GM12878 (cell line): ENCODE measurements around the gene OAS1. TPM values are rescaled to one million over a fixed set of nuclear protein-coding genes. Genes with fewer than 3 reads are reported as not detected.

ENCODE experiments used
- ATAC-seq: fragments of 200-7000 bp; cut with Tn5 transposase; 3 replicates; pipeline ENCODE4 v1.9.1; 2020; ENCODE audit warnings: mild to moderate bottlenecking, moderate library complexity
- BruUV-seq: library from RNA; stranded (reverse); fragments of 400-500 nt; replicated peaks from 2 replicates; lab custom pipeline; 2021; lab: Mats Ljungman, UMichigan
- CTCF ChIA-PET: fragments of 300-600 bp; sonication (Branson Sonifier 250); formaldehyde crosslinking; extraction: SDS; loops from one replicate; lab custom pipeline; 2021; ENCODE audit warnings: inconsistent platforms; lab: Yijun Ruan, JAX
- POLR2A ChIA-PET: fragments of 350-600 bp; formaldehyde crosslinking; extraction: SDS; loops from one replicate; lab custom pipeline; 2021; ENCODE audit warnings: inconsistent platforms; lab: Charles Lee
- RAD21 ChIA-PET: fragments of 300-600 bp; sonication (Branson Sonifier 250); formaldehyde crosslinking; loops from one replicate; lab custom pipeline; 2023; ENCODE audit warnings: antibody characterized with exemption; ENCODE audit not compliant: unreplicated experiment; lab: Charles Lee
- SMC1A ChIA-PET: fragments of 300-600 bp; sonication (Branson Sonifier 250); formaldehyde crosslinking; loops from one replicate; lab custom pipeline; 2023; ENCODE audit not compliant: unreplicated experiment, uncharacterized antibody; lab: Charles Lee
- DNase-seq: peaks from one replicate; pipeline ENCODE4 v3.0.0-alpha.2; 2011; ENCODE audit warnings: low read depth, low spot score
- FAIRE-seq: peaks from 3 replicates; lab custom pipeline; 2011; peaks lifted over from hg19 to GRCh38; lab: Jason Lieb, UNC
- H2AFZ ChIP-seq: 2 replicates; pipeline ENCODE4 v1.6.0; 2011; ENCODE audit warnings: low read depth, low read length, control low read depth; ENCODE audit not compliant: control insufficient read depth
- H3K27ac ChIP-seq: 2 replicates; pipeline ENCODE4 v1.5.1; 2011; ENCODE audit warnings: control low read depth; ENCODE audit not compliant: control insufficient read depth, insufficient read depth
- H3K27me3 ChIP-seq, 2 experiments: replicated peaks in 1 of 2; 2 replicates each; pipeline versions ENCODE4 v1.6.0 to v1.6.1; 2011; ENCODE audit warnings: low read length in 1 of 2; ENCODE audit not compliant: control insufficient read depth in 2 of 2, insufficient read depth in 2 of 2
- H3K36me3 ChIP-seq, 2 experiments: 2 replicates each; pipeline ENCODE4 v1.5.1; 2011; ENCODE audit warnings: low read length in 1 of 2; ENCODE audit not compliant: control insufficient read depth in 2 of 2, insufficient read depth in 2 of 2
- H3K4me1 ChIP-seq: 2 replicates; pipeline ENCODE4 v1.6.1; 2011; ENCODE audit warnings: mild to moderate bottlenecking, low read length, moderate library complexity, mixed read lengths; ENCODE audit not compliant: control insufficient read depth, insufficient read depth
- H3K4me2 ChIP-seq: 2 replicates; pipeline ENCODE4 v1.6.0; 2011; ENCODE audit warnings: control low read depth; ENCODE audit not compliant: control insufficient read depth, insufficient read depth
- H3K4me3 ChIP-seq: fragments of 200-600 bp; sonication (generic); 2 replicates; pipeline ENCODE4 v1.5.1; 2016
- H3K79me2 ChIP-seq: 2 replicates; pipeline ENCODE4 v1.6.0; 2011; ENCODE audit warnings: low read length; ENCODE audit not compliant: control insufficient read depth, insufficient read depth
- H3K9ac ChIP-seq: 2 replicates; pipeline ENCODE4 v1.8.0; 2011; ENCODE audit warnings: low read length, control low read depth, mixed read lengths; ENCODE audit not compliant: control insufficient read depth, insufficient read depth
- H3K9me3 ChIP-seq: replicated peaks from 3 replicates; pipeline ENCODE4 v1.5.1; 2011; ENCODE audit warnings: mild to moderate bottlenecking, low read length; ENCODE audit not compliant: control insufficient read depth, insufficient read depth
- H4K20me1 ChIP-seq: 2 replicates; pipeline ENCODE4 v1.6.0; 2011; ENCODE audit not compliant: control insufficient read depth, insufficient read depth
- CBX3 ChIP-seq: fragments of 200-600 bp; sonication (generic); IDR thresholded peaks from 2 replicates; pipeline ENCODE4 v1.6.1; 2016; ENCODE audit warnings: low read depth, borderline replicate concordance
- ESRRA ChIP-seq: IDR thresholded peaks from 2 replicates; pipeline ENCODE4 v1.6.1; 2012; ENCODE audit warnings: mild to moderate bottlenecking, low read length, improper control_type of control experiment
- GABPA ChIP-seq: IDR thresholded peaks from 2 replicates; pipeline ENCODE4 v1.6.1; 2014; ENCODE audit warnings: antibody characterized with exemption, low read depth, mild to moderate bottlenecking, inconsistent platforms
- KDM1A ChIP-seq: fragments of 200-600 bp; sonication (generic); IDR thresholded peaks from 2 replicates; pipeline ENCODE4 v1.6.1; 2016; ENCODE audit warnings: borderline replicate concordance
- SREBF1 ChIP-seq: IDR thresholded peaks from 2 replicates; pipeline ENCODE4 v1.6.1; 2012; ENCODE audit warnings: mild to moderate bottlenecking, low read length
- TAF1 ChIP-seq: IDR thresholded peaks from 2 replicates; pipeline ENCODE4 v1.6.1; 2011; ENCODE audit warnings: mild to moderate bottlenecking, low read depth, low read length, borderline replicate concordance
- TCF3 ChIP-seq: IDR thresholded peaks from 2 replicates; pipeline ENCODE4 v1.6.1; 2012; ENCODE audit warnings: low read depth, mild to moderate bottlenecking, low read length, borderline replicate concordance; ENCODE audit not compliant: insufficient read depth
- WGBS: methylation state at CpG from one replicate; pipeline ENCODE4 v1.1.6; 2016; ENCODE audit warnings: low lambda C conversion rate; ENCODE audit not compliant: insufficient replicate concordance, insufficient coverage; ENCODE audit errors: missing lambda C conversion rate; 5-methylcytosine and 5-hydroxymethylcytosine counted together
- in situ Hi-C: fragments of 300-500 bp; cut with MboI; formaldehyde crosslinking; loops from 9 replicates; pipeline ENCODE4 v1.14.3; 2018; ENCODE audit warnings: mixed read lengths
- intact Hi-C: fragments of 100-400 bp; cut with micrococcal nuclease; formaldehyde crosslinking; loops from one replicate; pipeline ENCODE4 v1.14.2; 2022; ENCODE audit not compliant: unreplicated experiment
- polyA plus RNA-seq, 11 experiments: library from polyadenylated mRNA; depleted of rRNA in 4 of 11; unstranded in 6 of 11; stranded (reverse) in 5 of 11; fragments of >200 nt; fragmentation: Nextera tagmentation in 4 of 11; fragmentation: Illumina TruSeq in 1 of 11; extraction: Ambion mirVana in 4 of 11; extraction: Trizol in 1 of 11; gene quantifications; 1 replicate in 1 of 11; 2 replicates in 10 of 11; pipeline versions ENCODE4 v1.2.1 to v1.2.3, GENCODE V29; 2011 to 2016; ENCODE audit warnings: inconsistent platforms in 2 of 11, missing spikeins in 2 of 11, low read depth in 1 of 11
- total RNA-seq, 4 experiments: library from RNA; depleted of rRNA in 3 of 4; stranded (reverse); fragments of >200 nt in 3 of 4; fragmentation: Illumina TruSeq in 1 of 4; extraction: Trizol in 1 of 4; gene quantifications; 2 replicates each; pipeline versions ENCODE4 v1.2.1 to v1.2.3, GENCODE V29; 2013 to 2021
- TF ChIP-seq, protein P1 (sequence below): fragments of 450-650 bp; IDR thresholded peaks from 2 replicates; pipeline ENCODE4 v1.6.1; 2016; ENCODE audit warnings: mild to moderate bottlenecking, moderate library complexity, borderline replicate concordance
- TF ChIP-seq, protein P2 (sequence below): fragments of 450-650 bp; IDR thresholded peaks from 2 replicates; pipeline ENCODE4 v1.6.1; 2018; ENCODE audit warnings: borderline replicate concordance, mild to moderate bottlenecking; ENCODE audit not compliant: partially characterized antibody
- TF ChIP-seq, protein P3 (sequence below): fragments of 450-650 bp; conservative IDR thresholded peaks from 2 replicates; pipeline ENCODE4 v1.6.1; 2017; ENCODE audit warnings: mild to moderate bottlenecking, moderate library complexity
- TF ChIP-seq, protein P4 (sequence below), 3 experiments: IDR thresholded peaks in 2 of 3; conservative IDR thresholded peaks in 1 of 3; 2 replicates each; pipeline ENCODE4 v1.5.1; 2011; ENCODE audit warnings: low read depth in 3 of 3, low read length in 3 of 3, mild to moderate bottlenecking in 3 of 3, control low read depth in 2 of 3, moderate library complexity in 2 of 3, inconsistent platforms in 1 of 3, mixed read lengths in 1 of 3; ENCODE audit not compliant: control insufficient read depth in 2 of 3, insufficient read depth in 1 of 3; ENCODE audit errors: extremely low read depth in 1 of 3

The OAS1 gene
- total and polyA plus RNA-seq, 10 of the 15 experiments (the other 5 are each of a cell fraction or from before 2014, with no cell fraction given), result 44.7 to 287 (median 64.3) TPM

DNA sequence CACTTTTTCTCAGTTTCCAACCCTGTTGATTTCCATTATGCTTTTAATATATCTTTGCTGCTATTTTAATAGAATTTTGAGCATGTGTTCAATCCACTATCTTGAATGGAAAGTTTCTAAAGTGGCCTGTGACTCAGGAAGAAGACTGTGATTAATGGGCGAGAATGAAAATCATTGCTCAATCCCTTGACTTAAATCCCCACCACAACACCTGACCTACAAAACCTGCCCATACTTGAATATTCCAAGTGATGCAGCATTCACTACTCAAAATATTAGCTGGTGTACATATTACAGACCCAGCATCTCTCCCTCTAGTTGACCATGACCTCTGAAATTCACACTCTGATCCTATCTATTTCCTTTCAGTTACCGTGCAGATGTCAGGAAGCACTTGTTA, 30.2 kb downstream of the OAS1 start:
- Histone ChIP-seq H4K20me1 (no peaks in the 10 kb centered on the region), H3K27me3 (no peaks in the 10 kb centered on the region), H3K36me3 (no peaks in the 10 kb centered on the region; a peak in 2 of 4 replicates), H3K79me2 (peaks cover 24% of the 10 kb centered on the region), H3K27ac (no peak overlapping the region), H3K4me3 (no peak overlapping the region), H3K9ac (no peak overlapping the region), H3K9me3 (no peaks in the 10 kb centered on the region), H3K4me2 (no peak overlapping the region), H2AFZ (no peak overlapping the region), H3K4me1 (peaks cover 8% of the 10 kb centered on the region)
- intact Hi-C loops, result no loop called here
- no peak for TF ChIP-seq ESRRA
- TF ChIP-seq, protein P1, sequence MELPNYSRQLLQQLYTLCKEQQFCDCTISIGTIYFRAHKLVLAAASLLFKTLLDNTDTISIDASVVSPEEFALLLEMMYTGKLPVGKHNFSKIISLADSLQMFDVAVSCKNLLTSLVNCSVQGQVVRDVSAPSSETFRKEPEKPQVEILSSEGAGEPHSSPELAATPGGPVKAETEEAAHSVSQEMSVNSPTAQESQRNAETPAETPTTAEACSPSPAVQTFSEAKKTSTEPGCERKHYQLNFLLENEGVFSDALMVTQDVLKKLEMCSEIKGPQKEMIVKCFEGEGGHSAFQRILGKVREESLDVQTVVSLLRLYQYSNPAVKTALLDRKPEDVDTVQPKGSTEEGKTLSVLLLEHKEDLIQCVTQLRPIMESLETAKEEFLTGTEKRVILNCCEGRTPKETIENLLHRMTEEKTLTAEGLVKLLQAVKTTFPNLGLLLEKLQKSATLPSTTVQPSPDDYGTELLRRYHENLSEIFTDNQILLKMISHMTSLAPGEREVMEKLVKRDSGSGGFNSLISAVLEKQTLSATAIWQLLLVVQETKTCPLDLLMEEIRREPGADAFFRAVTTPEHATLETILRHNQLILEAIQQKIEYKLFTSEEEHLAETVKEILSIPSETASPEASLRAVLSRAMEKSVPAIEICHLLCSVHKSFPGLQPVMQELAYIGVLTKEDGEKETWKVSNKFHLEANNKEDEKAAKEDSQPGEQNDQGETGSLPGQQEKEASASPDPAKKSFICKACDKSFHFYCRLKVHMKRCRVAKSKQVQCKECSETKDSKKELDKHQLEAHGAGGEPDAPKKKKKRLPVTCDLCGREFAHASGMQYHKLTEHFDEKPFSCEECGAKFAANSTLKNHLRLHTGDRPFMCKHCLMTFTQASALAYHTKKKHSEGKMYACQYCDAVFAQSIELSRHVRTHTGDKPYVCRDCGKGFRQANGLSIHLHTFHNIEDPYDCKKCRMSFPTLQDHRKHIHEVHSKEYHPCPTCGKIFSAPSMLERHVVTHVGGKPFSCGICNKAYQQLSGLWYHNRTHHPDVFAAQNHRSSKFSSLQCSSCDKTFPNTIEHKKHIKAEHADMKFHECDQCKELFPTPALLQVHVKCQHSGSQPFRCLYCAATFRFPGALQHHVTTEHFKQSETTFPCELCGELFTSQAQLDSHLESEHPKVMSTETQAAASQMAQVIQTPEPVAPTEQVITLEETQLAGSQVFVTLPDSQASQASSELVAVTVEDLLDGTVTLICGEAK, result no peak
- TF ChIP-seq CBX3, result no peak
- TF ChIP-seq, protein P2, sequence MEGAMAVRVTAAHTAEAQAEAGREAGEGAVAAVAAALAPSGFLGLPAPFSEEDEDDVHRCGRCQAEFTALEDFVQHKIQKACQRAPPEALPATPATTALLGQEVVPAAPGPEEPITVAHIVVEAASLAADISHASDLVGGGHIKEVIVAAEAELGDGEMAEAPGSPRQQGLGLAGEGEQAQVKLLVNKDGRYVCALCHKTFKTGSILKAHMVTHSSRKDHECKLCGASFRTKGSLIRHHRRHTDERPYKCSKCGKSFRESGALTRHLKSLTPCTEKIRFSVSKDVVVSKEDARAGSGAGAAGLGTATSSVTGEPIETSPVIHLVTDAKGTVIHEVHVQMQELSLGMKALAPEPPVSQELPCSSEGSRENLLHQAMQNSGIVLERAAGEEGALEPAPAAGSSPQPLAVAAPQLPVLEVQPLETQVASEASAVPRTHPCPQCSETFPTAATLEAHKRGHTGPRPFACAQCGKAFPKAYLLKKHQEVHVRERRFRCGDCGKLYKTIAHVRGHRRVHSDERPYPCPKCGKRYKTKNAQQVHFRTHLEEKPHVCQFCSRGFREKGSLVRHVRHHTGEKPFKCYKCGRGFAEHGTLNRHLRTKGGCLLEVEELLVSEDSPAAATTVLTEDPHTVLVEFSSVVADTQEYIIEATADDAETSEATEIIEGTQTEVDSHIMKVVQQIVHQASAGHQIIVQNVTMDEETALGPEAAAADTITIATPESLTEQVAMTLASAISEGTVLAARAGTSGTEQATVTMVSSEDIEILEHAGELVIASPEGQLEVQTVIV, result no peak
- TF ChIP-seq, protein P3, sequence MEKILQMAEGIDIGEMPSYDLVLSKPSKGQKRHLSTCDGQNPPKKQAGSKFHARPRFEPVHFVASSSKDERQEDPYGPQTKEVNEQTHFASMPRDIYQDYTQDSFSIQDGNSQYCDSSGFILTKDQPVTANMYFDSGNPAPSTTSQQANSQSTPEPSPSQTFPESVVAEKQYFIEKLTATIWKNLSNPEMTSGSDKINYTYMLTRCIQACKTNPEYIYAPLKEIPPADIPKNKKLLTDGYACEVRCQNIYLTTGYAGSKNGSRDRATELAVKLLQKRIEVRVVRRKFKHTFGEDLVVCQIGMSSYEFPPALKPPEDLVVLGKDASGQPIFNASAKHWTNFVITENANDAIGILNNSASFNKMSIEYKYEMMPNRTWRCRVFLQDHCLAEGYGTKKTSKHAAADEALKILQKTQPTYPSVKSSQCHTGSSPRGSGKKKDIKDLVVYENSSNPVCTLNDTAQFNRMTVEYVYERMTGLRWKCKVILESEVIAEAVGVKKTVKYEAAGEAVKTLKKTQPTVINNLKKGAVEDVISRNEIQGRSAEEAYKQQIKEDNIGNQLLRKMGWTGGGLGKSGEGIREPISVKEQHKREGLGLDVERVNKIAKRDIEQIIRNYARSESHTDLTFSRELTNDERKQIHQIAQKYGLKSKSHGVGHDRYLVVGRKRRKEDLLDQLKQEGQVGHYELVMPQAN, result no peak
- TF ChIP-seq, protein P4, sequence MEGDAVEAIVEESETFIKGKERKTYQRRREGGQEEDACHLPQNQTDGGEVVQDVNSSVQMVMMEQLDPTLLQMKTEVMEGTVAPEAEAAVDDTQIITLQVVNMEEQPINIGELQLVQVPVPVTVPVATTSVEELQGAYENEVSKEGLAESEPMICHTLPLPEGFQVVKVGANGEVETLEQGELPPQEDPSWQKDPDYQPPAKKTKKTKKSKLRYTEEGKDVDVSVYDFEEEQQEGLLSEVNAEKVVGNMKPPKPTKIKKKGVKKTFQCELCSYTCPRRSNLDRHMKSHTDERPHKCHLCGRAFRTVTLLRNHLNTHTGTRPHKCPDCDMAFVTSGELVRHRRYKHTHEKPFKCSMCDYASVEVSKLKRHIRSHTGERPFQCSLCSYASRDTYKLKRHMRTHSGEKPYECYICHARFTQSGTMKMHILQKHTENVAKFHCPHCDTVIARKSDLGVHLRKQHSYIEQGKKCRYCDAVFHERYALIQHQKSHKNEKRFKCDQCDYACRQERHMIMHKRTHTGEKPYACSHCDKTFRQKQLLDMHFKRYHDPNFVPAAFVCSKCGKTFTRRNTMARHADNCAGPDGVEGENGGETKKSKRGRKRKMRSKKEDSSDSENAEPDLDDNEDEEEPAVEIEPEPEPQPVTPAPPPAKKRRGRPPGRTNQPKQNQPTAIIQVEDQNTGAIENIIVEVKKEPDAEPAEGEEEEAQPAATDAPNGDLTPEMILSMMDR (IDR thresholded peaks at IDR 0.05 in 2 of 3, conservative IDR thresholded peaks at IDR 0.05 in 1 of 3; ENCODE audit: control insufficient read depth in 2 of 3, extremely low read depth in 1 of 3, insufficient read depth in 1 of 3, low read depth in 3 of 3, low read length in 3 of 3), result no peak
- TF ChIP-seq KDM1A, result no peak
- no peak for TF ChIP-seq TAF1
- no peak for TF ChIP-seq TCF3
- no peak for TF ChIP-seq GABPA
- no peak for TF ChIP-seq SREBF1
- FAIRE-seq (no peak), DNase-seq (no peak), ATAC-seq (no peak)
- CTCF ChIA-PET, result interaction anchor here (1.4 to 2.0 kb wide), 4 partner anchors 9 to 36 kb away, joined by 3 to 16 read pairs (median 6); no protein-coding TSS in a partner anchor
- RAD21 ChIA-PET, result interaction anchor here (0.7 to 2.0 kb wide), 3 partner anchors 12 to 41 kb away, joined by 4 to 19 read pairs (median 14); partner anchors contain the start of genes OAS1 and OAS2
- POLR2A ChIA-PET, result interaction anchor here (0.8 to 2.1 kb wide), 5 partner anchors 12 to 41 kb away, joined by 3 to 16 read pairs (median 4); partner anchors contain the start of gene OAS2
- BruUV-seq, result no TSS peak
- in situ Hi-C loops, result no loop called here
- SMC1A ChIA-PET, result interaction anchor here (0.8 to 3.4 kb wide), 5 partner anchors 11 to 56 kb away, joined by 3 to 27 read pairs (median 8); partner anchors contain the start of gene OAS1
- WGBS, result 75% methylated on average over 2 of the region's 2 CpGs
